ENCODE results near the gene MRGPRF. TPM values are rescaled to one million over a fixed set of nuclear protein-coding genes. Genes with fewer than 3 reads are reported as not detected.

MRGPRF gene
- total RNA-seq, 2 donors from 2014 or later: 10.8 to 17.6 TPM

- H3K4me3 ChIP-seq: no peak overlapping the region
- peaks cover 0 to 44% of the 10 kb centered on the region in 2 donors for H3K4me1 ChIP-seq
- H3K9me3 ChIP-seq: no peaks in the 10 kb centered on the region
- no peak overlapping the region for H3K27ac ChIP-seq
- DNase-seq (ENCODE audit: low spot score): no peak
- H3K36me3 ChIP-seq: peaks cover 13% of the 10 kb centered on the region
- TF ChIP-seq, protein P1, sequence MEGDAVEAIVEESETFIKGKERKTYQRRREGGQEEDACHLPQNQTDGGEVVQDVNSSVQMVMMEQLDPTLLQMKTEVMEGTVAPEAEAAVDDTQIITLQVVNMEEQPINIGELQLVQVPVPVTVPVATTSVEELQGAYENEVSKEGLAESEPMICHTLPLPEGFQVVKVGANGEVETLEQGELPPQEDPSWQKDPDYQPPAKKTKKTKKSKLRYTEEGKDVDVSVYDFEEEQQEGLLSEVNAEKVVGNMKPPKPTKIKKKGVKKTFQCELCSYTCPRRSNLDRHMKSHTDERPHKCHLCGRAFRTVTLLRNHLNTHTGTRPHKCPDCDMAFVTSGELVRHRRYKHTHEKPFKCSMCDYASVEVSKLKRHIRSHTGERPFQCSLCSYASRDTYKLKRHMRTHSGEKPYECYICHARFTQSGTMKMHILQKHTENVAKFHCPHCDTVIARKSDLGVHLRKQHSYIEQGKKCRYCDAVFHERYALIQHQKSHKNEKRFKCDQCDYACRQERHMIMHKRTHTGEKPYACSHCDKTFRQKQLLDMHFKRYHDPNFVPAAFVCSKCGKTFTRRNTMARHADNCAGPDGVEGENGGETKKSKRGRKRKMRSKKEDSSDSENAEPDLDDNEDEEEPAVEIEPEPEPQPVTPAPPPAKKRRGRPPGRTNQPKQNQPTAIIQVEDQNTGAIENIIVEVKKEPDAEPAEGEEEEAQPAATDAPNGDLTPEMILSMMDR (IDR thresholded peaks at IDR 0.05): no peak
- H3K27me3 ChIP-seq: no peaks in the 10 kb centered on the region
These were observed 9.1 kb downstream of the MRGPRF start for GRCh38 chr11:69003866-69004367.

- DNase-seq (ENCODE audit: low spot score): no peak
- TF ChIP-seq, protein P1 (IDR thresholded peaks at IDR 0.05): no peak
- peaks cover 13% of the 10 kb centered on the region for H3K36me3 ChIP-seq
- H3K27me3 ChIP-seq: no peaks in the 10 kb centered on the region
- H3K4me3 ChIP-seq: no peak overlapping the region
- no peaks in the 10 kb centered on the region for H3K9me3 ChIP-seq
- H3K4me1 ChIP-seq: peaks cover 0 to 44% of the 10 kb centered on the region in 2 donors
- no peak overlapping the region for H3K27ac ChIP-seq
These were observed 9.7 kb downstream of the MRGPRF start for GRCh38 chr11:69003301-69003865.

DNA sequence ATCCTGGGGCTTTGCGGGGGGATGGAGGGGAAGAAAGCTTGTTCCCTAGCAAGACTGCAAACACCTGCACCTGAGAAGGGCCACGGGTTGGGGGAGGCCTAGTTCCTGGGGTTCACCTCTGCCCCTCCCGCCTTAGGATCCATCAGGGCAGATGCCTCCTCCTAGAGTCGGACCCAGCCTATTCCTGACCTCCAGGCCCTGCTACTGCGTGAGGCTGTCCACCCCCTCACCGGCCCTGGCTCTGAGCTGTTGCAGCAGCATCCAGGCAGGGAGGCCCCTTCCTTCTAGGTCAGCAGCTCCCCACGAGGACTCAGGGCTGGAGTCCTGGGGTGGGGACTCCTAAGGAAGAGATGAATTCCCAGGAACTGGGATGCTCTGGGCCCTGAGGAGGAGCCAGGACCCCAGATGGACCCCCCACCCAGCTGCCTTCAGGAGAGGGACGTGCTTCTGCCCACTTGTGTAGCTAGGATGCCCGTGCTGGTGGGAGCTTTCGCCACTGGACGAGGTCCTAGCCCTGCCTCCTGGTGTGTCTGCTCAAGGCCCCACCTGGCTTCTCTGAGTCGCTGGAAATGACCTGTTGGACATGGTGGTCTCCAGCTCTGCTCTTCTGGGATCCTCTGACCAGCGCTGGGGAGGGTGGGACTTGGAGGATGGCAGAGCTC lies 10.3 kb downstream of the MRGPRF start:
- Histone ChIP-seq H3K27me3 (no peaks in the 10 kb centered on the region), H3K27ac (peak overlapping the region; percentile 63 to 69), H3K9me3 (no peaks in the 10 kb centered on the region), H3K4me1 (peaks cover 0 to 48% of the 10 kb centered on the region in 2 donors), H3K36me3 (peaks cover 13% of the 10 kb centered on the region), H3K4me3 (no peak overlapping the region)
- no peak for DNase-seq (ENCODE audit: low spot score)
- TF ChIP-seq, protein P1 (IDR thresholded peaks at IDR 0.05): no peak

DNA sequence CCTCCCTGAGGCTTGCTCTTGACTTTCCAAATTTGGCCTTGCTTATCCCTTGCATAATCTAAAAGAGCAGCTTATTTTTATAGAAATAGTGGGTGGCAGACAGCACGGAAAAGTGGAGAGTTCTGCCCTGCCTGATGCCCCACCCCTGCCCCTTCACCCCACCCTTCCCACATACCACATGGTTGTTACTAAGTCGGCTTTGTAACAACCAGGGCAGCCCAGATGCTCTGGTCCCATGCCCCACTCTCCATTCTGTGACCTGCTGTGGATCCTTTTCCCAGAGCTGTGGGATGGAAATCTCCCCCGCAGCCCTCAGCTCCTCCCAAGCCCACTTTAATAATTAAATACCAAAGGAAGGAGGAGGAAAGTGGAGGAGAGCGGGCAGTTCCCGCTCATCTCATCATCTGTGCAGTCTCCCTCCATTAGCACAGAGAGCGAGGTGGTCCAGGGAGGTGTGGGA lies 10.9 kb downstream of the MRGPRF start:
- Histone ChIP-seq H3K27ac (peak overlapping the region; percentile 63 to 69), H3K4me1 (peaks cover 0 to 50% of the 10 kb centered on the region in 2 donors), H3K9me3 (no peaks in the 10 kb centered on the region), H3K27me3 (no peaks in the 10 kb centered on the region), H3K36me3 (peaks cover 13% of the 10 kb centered on the region), H3K4me3 (no peak overlapping the region)
- TF ChIP-seq, protein P1 (IDR thresholded peaks at IDR 0.05): no peak
- DNase-seq (ENCODE audit: low spot score): no peak

DNA sequence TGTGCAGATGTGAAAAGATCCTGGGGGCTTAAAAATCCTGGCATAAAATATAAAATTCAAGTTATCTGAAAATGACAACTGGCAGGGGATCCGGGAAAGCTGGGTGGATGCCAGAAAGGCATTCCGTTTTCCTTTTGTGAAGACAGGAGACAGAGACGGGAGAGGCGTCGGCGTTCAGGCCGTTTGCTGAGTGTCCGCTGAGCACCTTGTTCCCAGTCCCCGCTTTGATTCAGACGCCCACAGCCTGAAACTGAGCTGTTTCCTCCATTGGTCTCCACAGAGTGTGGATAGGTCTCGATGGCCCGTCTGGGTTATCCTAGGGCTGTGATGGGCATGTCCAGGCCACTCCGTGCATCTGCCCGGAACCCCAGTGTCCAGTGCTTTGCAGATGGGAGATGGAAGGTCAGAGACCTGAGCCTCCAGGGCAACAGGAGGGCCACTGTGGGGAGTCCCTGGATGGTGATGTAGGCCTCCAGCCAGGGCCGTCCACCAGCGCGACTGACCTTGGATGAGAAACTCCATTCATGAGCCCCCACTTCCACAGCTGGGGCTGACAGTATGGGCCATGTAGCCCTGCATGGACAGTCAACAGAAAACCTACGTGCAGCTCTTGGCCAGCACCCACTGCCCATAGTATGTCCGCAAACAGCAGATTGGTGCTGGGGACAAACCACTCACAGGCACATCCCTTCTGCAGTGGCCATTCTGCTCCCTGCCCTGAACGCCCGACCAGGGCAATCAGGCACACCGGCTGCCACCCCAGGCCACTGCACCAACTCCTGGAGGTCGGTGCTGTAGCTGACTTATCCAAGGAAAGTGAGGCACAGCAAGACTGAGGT lies 11.6 kb downstream of the MRGPRF start:
- Histone ChIP-seq H3K27me3 (no peaks in the 10 kb centered on the region), H3K9me3 (no peaks in the 10 kb centered on the region), H3K4me1 (peaks cover 0 to 50% of the 10 kb centered on the region in 2 donors), H3K27ac (peak overlapping the region; percentile 63 to 69), H3K36me3 (peaks cover 13% of the 10 kb centered on the region), H3K4me3 (no peak overlapping the region)
- TF ChIP-seq, protein P1 (IDR thresholded peaks at IDR 0.05): no peak
- DNase-seq (ENCODE audit: low spot score): no peak

Data from right atrium auricular region (tissue), 2 donors.